A549 (cell line): ENCODE measurements around the gene RPL23.

ENCODE experiments used
- CBX2 ChIP-seq: fragments of 200-600 bp; sonication (generic); IDR thresholded peaks from 2 replicates; pipeline ENCODE4 v1.6.1; 2016; ENCODE audit warnings: low read depth, mild to moderate bottlenecking, borderline replicate concordance
- CEBPB ChIP-seq, 2 experiments: fragments of >200 bp in 1 of 2; sonication (Bioruptor Twin) in 1 of 2; formaldehyde crosslinking in 1 of 2; IDR thresholded peaks; 2 replicates each; pipeline ENCODE4 v1.6.1; 2012 to 2016
- CTCF ChIP-seq: fragments of >200 bp; sonication (Bioruptor Twin); formaldehyde crosslinking; IDR thresholded peaks from 3 replicates; pipeline ENCODE4 v1.5.1; 2016
- HDAC2 ChIP-seq: fragments of 200-600 bp; sonication (generic); IDR thresholded peaks from 2 replicates; pipeline ENCODE4 v1.6.1; 2016
- MAFK ChIP-seq: fragments of 450-650 bp; IDR thresholded peaks from 2 replicates; pipeline ENCODE4 v1.6.1; 2014; ENCODE audit not compliant: partially characterized antibody
- NR3C1 ChIP-seq: fragments of >200 bp; sonication (Bioruptor Twin); formaldehyde crosslinking; IDR thresholded peaks from 3 replicates; pipeline ENCODE4 v1.6.1; 2017
- POLR2A ChIP-seq: IDR thresholded peaks from 2 replicates; pipeline ENCODE4 v1.6.1; 2012; ENCODE audit warnings: mild to moderate bottlenecking, low read length
- RCOR1 ChIP-seq: fragments of 150-350 bp; IDR thresholded peaks from 2 replicates; pipeline ENCODE4 v1.6.1; 2014; ENCODE audit warnings: antibody characterized with exemption, low read length, low read depth
- SREBF2 ChIP-seq: fragments of 450-650 bp; IDR thresholded peaks from 2 replicates; pipeline ENCODE4 v1.6.1; 2014; ENCODE audit warnings: mild to moderate bottlenecking, moderate library complexity

- no peak for TF ChIP-seq POLR2A
- no peak for TF ChIP-seq HDAC2
- no peak for TF ChIP-seq MAFK
- no peak for TF ChIP-seq CBX2
- no peak for TF ChIP-seq NR3C1
- no peak for TF ChIP-seq CEBPB (IDR thresholded peaks at IDR 0.05)
- no peak for TF ChIP-seq CTCF
- no peak for TF ChIP-seq SREBF2
- TF ChIP-seq RCOR1 = no peak
Observed at GRCh38 chr17:38877130-38877851, 23.8 kb upstream of the RPL23 start.
